ENCODE measurements around the gene ITM2C.

DNA sequence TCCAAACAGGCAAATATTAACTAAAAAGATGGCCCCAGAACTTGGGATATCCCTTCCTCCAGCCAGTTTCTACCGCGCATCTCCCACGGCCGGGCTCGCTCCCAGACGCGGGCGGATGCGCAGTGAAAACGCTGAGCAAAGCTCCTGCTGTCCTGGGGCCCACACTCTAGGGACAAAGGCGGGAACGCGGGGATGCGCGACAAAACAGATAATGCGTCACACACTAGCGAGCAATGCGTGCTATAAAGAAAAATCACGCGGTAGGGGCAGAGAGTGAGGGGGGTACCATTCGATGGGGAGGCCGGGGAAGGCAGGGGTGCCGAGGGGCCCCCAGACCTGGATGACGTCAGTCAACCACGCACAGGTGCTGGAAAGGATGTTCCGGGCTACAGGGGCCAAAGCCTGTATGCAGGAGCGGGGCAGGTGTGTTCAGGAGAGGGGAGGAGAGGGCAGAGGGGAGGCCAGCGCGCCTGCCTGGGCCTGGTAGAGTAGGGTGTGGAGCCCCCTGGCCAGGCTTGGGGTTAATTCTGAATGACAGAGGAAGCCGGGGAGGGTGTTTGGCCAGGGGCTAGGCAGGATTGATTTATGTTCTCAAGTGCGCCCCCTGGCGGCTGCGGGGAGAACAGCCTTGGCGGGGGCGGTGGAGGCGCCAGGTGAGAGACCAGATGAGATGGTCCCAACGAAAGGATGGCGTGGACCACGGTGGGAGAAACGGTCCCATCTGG, 14.9 kb upstream of the ITM2C start:
- TF ChIP-seq POLR2AphosphoS5 (IDR thresholded peaks at IDR 0.05; ENCODE audit: low read depth, low read length) (no peak), CHD2 (IDR thresholded peaks at IDR 0.05; ENCODE audit: low read length) (no peak), RAD21 (IDR thresholded peaks at IDR 0.05 in 1 of 2, conservative IDR thresholded peaks at IDR 0.05 in 1 of 2; ENCODE audit: low read depth in 2 of 2, low read length in 2 of 2) (peak; percentile 42 to 62; a peak in 3 of 4 replicates)
- TF ChIP-seq, protein P1, sequence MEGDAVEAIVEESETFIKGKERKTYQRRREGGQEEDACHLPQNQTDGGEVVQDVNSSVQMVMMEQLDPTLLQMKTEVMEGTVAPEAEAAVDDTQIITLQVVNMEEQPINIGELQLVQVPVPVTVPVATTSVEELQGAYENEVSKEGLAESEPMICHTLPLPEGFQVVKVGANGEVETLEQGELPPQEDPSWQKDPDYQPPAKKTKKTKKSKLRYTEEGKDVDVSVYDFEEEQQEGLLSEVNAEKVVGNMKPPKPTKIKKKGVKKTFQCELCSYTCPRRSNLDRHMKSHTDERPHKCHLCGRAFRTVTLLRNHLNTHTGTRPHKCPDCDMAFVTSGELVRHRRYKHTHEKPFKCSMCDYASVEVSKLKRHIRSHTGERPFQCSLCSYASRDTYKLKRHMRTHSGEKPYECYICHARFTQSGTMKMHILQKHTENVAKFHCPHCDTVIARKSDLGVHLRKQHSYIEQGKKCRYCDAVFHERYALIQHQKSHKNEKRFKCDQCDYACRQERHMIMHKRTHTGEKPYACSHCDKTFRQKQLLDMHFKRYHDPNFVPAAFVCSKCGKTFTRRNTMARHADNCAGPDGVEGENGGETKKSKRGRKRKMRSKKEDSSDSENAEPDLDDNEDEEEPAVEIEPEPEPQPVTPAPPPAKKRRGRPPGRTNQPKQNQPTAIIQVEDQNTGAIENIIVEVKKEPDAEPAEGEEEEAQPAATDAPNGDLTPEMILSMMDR (IDR thresholded peaks at IDR 0.05; ENCODE audit: control extremely low read depth in 1 of 3, insufficient read depth in 1 of 3, low read depth in 1 of 3, low read length in 3 of 3), result peak; percentile 89 to 94 (median 91)
- TF ChIP-seq, protein P2, sequence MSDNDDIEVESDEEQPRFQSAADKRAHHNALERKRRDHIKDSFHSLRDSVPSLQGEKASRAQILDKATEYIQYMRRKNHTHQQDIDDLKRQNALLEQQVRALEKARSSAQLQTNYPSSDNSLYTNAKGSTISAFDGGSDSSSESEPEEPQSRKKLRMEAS (IDR thresholded peaks at IDR 0.05), result no peak
